GM12872 (cell line): ENCODE data around the gene CCDC106.

Experiments
- TF ChIP-seq, protein P1 (sequence below): IDR thresholded peaks from 3 replicates; pipeline ENCODE4 v1.5.1; 2011; ENCODE audit warnings: low read depth, mild to moderate bottlenecking, low read length, moderate library complexity; ENCODE audit not compliant: insufficient read depth

The CCDC106 gene

DNA sequence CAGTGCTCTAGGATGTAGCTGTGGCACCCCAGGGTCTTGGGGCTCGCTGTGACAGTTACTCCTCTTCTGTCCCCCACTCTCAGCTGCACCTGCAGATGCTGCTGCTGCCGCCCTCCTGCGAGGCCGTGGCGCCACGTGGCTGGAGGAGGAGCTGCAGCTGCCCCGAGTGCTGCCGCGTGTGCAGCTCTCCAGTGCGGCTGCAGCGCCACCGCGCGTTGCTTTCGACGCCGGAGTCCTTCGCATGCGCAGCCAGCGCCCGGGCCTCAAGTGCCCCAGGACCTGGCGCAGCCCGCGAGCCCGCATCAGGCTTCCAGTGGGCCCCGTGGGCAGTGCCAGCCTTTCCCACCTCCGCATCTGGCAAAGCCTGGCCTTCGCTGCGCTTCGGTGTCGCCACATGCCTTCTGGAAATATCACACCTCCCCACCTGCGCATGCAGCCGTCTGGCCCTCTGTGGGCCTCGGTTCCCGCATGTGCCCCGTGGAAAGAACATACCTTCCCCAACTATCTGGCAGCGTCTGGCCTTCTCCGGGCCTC lies 7.9 kb upstream of the CCDC106 start:
- TF ChIP-seq, protein P1, sequence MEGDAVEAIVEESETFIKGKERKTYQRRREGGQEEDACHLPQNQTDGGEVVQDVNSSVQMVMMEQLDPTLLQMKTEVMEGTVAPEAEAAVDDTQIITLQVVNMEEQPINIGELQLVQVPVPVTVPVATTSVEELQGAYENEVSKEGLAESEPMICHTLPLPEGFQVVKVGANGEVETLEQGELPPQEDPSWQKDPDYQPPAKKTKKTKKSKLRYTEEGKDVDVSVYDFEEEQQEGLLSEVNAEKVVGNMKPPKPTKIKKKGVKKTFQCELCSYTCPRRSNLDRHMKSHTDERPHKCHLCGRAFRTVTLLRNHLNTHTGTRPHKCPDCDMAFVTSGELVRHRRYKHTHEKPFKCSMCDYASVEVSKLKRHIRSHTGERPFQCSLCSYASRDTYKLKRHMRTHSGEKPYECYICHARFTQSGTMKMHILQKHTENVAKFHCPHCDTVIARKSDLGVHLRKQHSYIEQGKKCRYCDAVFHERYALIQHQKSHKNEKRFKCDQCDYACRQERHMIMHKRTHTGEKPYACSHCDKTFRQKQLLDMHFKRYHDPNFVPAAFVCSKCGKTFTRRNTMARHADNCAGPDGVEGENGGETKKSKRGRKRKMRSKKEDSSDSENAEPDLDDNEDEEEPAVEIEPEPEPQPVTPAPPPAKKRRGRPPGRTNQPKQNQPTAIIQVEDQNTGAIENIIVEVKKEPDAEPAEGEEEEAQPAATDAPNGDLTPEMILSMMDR = no peak

DNA sequence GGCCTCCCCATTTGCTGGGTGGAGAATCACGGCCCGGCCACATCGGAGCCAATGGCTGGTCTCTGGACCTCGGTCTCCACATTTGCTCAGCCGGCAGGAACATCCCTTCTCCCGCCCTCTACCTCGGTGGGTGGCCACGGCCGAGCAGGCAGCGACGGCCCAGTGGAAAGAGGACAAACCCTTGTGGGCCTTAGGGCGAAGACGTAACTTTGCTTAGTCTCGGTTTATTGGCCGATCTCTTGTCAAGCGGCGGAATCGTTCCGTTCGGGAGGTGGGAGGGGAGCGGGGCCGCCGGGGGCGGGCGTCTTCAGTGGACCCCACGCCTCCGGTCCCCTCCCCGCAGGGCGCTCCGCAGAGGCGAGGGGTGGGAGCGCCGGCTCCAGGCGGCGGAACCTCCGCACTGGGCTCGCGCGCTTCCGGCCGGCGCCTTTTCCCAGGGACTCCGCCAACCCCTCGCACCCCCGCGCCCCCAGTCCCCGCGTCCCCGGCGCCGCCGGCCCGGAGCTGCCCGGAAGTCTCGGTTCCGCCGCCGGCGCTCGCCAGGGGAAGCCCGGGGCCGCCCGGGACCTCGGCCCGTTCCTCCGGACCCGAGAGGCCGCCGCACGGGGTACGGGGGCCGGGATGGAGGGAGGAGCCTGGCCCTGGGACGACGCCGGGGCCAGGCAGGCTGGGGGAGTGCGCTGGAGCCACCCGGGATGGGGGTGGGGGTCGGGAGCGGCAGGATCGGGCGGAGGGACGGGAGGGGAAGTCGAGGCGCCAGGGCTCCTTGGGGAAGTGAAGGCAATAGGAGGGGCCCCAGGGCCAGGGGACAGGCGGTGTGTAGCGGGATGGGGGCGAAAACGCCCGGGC lies 7.2 kb upstream of the CCDC106 start, which contains the start of gene ZNF580:
Gene ZNF580, plus strand, starts transcription at position 426 of the 849 bp plus-strand sequence. CDS start 1,507 bp downstream, outside the sequence.
- TF ChIP-seq, protein P1 = no peak

DNA sequence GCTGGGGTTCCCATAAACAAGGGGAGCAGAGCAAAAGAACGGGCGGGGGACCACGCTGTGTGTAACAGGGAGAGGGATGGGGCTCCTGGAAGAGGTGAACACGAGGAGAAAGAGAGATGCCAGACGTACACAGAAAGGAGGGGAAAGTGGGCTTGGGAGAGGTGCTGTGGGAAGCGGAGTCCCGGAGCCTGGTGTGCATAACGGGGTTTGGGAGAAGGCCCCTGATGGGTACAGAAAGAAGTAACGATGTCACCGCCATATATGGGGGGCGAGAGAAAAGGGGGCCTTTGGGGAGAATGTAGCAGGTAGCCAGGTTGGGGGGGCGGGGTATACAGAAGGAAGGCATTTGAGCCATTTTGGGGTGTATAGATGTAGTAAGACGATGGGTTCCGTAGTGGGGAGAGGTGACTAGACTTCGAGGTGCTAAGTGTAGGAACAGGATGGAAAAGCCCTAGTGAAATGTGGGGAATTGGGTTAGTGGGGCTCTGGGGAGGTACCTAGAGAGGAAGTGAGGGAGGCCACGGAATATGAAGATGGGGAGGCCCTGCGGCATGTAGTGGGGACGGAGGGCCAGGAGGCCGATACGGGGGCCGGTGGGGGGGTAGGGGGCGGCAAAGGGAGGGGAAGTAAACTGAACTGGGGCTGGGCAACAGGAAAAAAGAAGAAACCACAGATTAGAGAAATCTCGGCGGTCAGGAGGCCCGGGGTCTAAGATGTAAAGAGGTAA lies 6.4 kb upstream of the CCDC106 start:
- TF ChIP-seq, protein P1 = no peak

DNA sequence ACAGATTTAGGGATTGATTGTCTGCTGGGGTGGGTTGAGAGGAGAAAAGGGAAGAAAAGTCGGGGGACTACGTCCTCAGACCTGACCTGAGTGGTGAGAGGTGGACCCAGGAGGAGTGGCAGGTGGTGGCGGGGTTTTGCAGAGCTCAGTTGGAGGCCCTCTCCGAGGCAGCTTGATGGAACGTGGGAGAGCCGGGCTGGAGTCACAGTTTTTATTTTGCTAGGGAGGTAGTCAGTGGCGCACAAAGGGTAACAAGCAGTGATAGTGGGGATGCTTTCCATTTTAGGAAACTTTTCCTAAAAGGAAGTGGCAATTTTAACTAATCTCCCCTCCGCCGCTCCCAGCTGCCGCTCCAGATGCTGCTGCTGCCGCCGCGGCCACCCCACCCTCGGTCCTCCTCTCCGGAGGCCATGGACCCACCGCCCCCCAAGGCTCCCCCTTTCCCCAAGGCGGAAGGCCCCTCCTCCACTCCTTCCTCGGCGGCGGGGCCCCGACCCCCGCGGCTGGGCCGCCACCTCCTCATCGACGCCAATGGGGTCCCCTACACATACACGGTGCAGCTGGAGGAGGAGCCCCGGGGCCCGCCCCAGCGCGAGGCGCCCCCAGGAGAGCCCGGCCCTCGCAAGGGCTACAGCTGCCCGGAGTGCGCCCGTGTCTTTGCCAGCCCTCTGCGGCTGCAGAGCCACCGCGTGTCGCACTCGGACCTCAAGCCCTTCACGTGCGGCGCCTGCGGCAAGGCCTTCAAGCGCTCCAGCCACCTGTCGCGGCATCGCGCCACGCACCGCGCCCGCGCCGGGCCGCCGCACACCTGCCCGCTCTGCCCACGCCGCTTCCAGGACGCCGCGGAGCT lies 5.6 kb upstream of the CCDC106 start:
- TF ChIP-seq, protein P1 = no peak

DNA sequence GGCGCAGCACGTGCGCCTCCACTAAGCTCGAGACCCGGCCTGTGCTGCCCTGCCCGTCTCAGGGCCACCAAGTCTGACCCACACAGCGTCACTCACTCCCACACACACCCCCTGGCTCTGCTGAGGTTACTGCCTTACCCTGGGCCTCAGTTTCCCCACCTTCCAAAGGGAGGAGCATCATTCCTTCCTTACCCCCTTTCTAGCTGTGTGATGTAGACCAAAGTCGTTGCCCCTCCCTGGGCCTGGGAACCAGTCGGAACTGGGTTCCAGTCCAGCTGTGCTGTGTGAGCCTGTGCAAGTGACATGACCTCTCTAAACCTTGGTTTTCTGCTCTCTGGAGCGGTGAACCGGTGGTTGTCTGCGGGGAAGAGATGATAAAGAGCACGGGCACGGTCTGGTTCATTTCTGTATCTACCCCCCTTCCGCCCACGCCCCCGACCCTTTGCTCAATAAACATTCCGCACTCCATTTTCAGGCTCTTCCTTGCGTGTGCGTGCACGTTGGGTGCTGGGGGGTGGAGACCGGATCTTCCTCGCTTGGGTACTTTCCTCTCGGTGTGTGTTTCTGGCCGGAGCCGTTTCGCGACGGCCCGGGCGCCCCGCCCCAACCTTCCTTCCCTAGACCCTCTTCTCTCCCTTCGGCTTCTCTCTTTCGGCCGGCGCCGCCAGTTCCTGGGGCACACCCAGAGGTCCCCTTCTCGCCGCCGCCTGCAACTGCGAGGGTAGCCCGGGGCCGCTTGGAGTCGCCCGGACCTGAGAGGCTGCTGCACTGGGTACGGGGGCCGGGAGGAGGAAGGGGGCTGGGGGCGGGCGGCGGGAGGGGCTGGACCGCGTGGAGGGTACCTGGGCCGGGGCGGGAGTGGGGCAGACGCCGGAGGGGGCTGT lies 4.8 kb upstream of the CCDC106 start, which contains the start of gene ZNF581:
Gene ZNF581, plus strand, starts transcription at position 647 of the 884 bp plus-strand sequence. CDS start 923 bp downstream, outside the sequence.
- TF ChIP-seq, protein P1 = no peak

- TF ChIP-seq, protein P1 = no peak
These were observed 4.2 kb upstream of the CCDC106 start for GRCh38 chr19:55643887-55644176.
